Measurements from ENCODE around the gene ALKBH2.

Gene ALKBH2

DNA sequence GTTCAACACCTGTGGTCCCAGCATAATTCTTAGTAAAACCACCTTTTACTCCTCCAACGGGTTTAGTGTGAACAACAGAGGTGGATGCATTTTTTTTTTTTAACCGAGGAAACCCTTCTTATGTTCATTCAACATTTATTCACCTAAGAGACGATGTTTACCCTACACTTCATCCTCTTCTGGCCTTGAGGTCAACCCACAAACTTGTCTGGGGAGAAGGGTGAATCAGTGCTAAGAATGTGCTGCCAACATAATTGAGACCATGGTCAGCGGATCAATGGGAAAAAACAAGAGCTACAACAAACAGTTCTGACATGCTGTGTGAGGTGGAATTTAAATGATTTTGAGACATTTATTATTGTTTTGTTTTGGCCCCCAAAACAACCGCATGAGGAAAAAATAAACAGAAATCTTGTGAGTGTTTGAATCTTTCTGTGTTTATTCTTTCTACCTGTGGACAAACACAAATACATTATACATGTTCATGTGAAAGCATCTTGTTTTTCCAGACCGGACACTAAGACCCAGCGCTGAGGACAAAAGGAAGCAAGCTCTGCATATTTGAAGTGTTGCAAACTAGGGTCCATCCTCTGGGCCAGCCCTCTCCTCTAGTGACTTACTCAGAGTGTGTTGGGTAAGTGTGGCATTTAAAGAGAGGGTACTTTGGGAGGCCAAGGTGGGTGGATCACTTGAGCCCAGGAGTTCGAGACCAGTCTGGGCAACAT is 46.0 kb downstream of the ALKBH2 start:
- no peak overlapping the region for H3K4me3 ChIP-seq (ENCODE audit: low read depth, low read length)
- no peak for DNase-seq (ENCODE audit: low read depth)
- TF ChIP-seq, protein P1, sequence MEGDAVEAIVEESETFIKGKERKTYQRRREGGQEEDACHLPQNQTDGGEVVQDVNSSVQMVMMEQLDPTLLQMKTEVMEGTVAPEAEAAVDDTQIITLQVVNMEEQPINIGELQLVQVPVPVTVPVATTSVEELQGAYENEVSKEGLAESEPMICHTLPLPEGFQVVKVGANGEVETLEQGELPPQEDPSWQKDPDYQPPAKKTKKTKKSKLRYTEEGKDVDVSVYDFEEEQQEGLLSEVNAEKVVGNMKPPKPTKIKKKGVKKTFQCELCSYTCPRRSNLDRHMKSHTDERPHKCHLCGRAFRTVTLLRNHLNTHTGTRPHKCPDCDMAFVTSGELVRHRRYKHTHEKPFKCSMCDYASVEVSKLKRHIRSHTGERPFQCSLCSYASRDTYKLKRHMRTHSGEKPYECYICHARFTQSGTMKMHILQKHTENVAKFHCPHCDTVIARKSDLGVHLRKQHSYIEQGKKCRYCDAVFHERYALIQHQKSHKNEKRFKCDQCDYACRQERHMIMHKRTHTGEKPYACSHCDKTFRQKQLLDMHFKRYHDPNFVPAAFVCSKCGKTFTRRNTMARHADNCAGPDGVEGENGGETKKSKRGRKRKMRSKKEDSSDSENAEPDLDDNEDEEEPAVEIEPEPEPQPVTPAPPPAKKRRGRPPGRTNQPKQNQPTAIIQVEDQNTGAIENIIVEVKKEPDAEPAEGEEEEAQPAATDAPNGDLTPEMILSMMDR (IDR thresholded peaks at IDR 0.05; ENCODE audit: control insufficient read depth, extremely low read depth, insufficient read depth), result no peak

DNA sequence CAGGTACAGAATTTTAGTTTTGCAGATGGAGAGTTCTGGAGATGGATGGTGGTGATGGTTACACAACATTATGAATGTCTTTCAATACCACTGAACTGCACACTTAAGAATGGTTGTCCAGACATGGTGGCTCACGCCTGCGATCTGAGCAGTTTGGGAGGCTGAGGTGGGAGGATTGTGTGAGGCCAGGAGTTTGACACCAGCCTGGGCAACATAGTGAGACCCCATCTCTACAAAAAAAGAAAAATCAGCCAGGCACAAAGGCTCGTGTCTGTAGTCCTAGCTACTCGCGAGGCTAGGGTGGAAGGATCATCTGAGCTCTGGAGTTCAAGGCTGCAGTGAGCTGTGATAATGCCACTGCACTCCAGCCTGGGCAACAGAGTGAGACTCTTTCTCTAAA is 49.0 kb downstream of the ALKBH2 start:
- TF ChIP-seq, protein P1 (IDR thresholded peaks at IDR 0.05; ENCODE audit: control insufficient read depth, extremely low read depth, insufficient read depth), result no peak
- DNase-seq (ENCODE audit: low read depth), result no peak
- H3K4me3 ChIP-seq (ENCODE audit: low read depth, low read length), result no peak overlapping the region
